Right ventricle myocardium superior (tissue), 1 donor: ENCODE results near the gene NDUFA8. TPM values are rescaled to one million over a fixed set of nuclear protein-coding genes. Genes with fewer than 3 reads are reported as not detected.
A peak's percentile ranks its signal among the peaks of the same experiment; 100 is the strongest.

Experiments used
- ATAC-seq: fragments of 200-7000 bp; cut with Tn5 transposase; one replicate; pipeline ENCODE4 v1.9.1; 2020; ENCODE audit warnings: mild to moderate bottlenecking; ENCODE audit not compliant: poor library complexity
- DNase-seq: peaks from one replicate; pipeline ENCODE4 v3.0.0-alpha.2; 2020
- intact Hi-C: fragments of 100-400 bp; cut with DNase I; formaldehyde crosslinking; loops from one replicate; pipeline ENCODE4 v1.11.2; 2022
- total RNA-seq: library from RNA; stranded (reverse); fragmentation: NEBNext Ultra II Directional; extraction: Animal tissue kit (Norgen Biotek cat#: 25700); gene quantifications from one replicate; pipeline ENCODE4 v1.2.1, GENCODE V29; 2021
- donor health status: DM: no; HTN: yes; CAD: no; lungs with severe emphysema.

The NDUFA8 gene
- total RNA-seq, 1 donor from 2014 or later = 294 TPM

DNA sequence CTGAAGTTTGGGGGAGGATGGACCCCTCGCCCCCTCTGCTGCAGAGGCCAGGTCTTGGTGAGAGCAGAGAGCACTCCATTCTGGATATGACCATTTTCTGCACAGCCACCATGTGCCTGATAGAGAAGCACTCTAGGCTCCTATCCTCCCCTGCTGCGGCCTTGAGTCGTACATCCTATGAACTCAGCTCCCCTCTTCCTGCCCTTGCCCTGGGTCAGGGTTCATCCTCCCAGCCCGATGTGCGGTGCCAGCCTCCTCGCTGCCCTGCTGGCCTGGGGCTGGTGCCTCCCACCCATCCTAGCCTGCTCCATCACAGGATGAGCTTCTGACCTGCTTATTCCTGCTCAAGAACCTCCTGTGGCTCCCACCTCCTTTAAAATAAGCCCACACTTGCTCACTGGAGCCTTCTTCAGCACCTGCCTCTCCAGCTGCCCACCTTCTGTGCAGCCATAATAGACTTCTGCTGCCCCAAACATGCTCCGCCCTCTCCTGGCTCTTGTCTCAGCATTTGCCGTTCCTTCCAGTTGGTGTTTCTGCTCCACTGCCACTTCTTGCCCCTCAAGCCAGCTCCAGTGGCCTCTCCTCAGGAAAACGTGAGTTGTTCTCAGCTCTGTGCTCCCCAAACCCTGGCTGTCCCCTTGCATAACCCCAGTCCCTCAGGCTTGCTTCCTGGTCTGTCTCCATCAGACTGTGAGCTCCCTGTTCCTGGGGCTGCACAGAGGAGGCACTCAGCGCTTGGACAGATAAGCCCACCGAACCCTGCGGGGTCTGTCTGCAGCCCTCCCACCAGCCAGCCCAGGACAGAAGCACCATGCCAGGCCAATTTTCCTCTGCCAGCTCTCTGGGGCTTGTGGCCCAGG lies 44.2 kb downstream of the NDUFA8 start:
- ATAC-seq = no peak
- DNase-seq = no peak
- intact Hi-C loops = no loop called here

- intact Hi-C loops = no loop called here
- no peak for DNase-seq
- ATAC-seq = no peak
Measured at GRCh38 chr9:122113574-122113973, 46.0 kb downstream of the NDUFA8 start.

- intact Hi-C loops = no loop called here
- ATAC-seq (no peak), DNase-seq (no peak)
Measured at GRCh38 chr9:122112238-122112637, 47.3 kb downstream of the NDUFA8 start.

- intact Hi-C loops = no loop called here
- DNase-seq = no peak
Measured at GRCh38 chr9:122111413-122112085, 48.0 kb downstream of the NDUFA8 start.

DNA sequence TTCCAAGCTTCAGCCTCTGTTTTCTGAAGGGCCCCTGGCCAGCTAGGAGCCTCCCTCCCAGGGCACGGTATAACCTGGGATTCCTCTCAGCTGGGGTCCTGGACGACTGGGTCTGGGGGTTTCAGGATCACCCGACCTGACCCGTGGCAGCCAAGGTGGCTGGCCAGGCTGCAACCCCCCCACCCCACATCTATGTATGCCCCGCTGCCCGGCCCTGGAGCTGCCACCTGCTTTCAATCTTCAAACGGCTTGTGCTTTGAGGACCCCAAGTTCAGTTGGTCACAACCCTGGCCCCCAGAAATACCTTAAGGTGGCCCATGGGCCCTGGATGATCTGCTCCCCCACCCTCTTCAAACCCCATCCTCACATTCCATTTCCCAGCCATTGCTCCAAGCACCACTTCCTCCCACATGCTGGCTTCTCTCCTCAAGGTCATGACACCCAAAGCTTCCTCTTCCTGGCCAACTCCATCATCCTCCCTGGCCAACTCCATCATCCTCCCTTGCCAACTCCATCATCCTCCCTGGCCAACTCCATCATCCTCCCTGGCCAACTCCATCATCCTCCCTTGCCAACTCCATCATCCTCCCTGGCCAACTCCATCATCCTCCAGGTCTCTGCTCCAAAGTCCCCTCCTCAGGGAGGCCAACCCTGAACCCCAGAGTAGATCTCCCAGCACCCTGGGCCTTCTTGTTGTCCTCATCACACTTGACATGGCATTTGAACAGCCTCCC lies 49.3 kb downstream of the NDUFA8 start:
- intact Hi-C loops = no loop called here
- ATAC-seq (no peak), DNase-seq (no peak)

More at GRCh38 chr9:122111413-122112085, 48.0 kb downstream of the NDUFA8 start:
- no peak for ATAC-seq

GRCh38 chr9:122109035-122109813 lies 50.4 kb downstream of the NDUFA8 start:
- ATAC-seq = no peak
- intact Hi-C loops = loop anchor here (10.0 kb wide), 2 partner anchors 346 to 696 kb away; partner anchors contain the start of gene OR1K1

GRCh38 chr9:122107291-122107805 lies 52.2 kb downstream of the NDUFA8 start:
- ATAC-seq (peak; percentile 58), DNase-seq (no peak)
- intact Hi-C loops = loop anchor here (10.0 kb wide), 2 partner anchors 347 to 697 kb away; partner anchors contain the start of gene OR1K1

More at GRCh38 chr9:122109035-122109813, 50.4 kb downstream of the NDUFA8 start:
- DNase-seq = no peak

DNA sequence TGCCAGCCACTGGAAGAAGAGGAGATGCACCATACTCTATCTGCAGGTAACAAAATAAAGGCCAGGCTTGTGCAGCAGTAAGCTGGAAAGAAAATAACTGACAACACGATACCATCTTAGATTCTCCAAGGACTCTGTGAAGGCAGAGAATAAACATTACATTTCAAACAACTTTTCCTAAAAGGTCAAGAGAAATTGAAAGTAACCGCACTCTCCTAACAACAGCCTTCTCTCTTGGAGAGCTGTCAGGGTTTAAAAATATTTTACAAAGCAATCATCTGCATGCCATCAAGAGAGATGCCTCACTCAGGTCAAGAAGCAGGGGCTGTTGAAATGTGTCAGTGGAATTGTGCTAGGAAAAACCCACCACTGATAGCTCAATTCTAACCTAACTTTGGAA lies 53.0 kb downstream of the NDUFA8 start:
- DNase-seq (no peak), ATAC-seq (no peak)
- intact Hi-C loops = loop anchor here (10.0 kb wide), 2 partner anchors 348 to 698 kb away; partner anchors contain the start of gene OR1K1

DNA sequence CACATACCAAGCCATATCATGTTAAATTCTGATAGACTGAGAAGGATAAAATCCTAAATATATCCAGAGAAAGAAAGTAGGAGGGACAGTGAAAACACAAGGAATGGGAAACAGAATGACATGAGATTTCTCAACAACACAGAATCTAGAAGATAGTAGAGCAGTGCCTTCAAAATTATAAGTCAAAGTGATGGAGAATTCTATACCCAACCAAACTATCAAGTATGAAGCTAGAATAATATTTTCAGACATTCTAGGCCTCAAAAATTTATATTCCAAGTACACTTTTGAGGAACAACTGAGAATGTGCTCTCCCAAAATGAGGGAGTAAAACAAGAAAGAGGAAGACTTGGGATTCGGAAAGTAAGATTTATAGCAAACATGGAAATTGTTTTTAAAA lies 55.6 kb downstream of the NDUFA8 start:
- intact Hi-C loops = loop anchor here (10.0 kb wide), 2 partner anchors 351 to 701 kb away; partner anchors contain the start of gene OR1K1
- no peak for ATAC-seq

GRCh38 chr9:122102156-122102555 lies 57.4 kb downstream of the NDUFA8 start:
- DNase-seq (no peak), ATAC-seq (no peak)
- intact Hi-C loops = loop anchor here (10.0 kb wide), 2 partner anchors 353 to 703 kb away; partner anchors contain the start of gene OR1K1

More for the DNA sequence above, 55.6 kb downstream of the NDUFA8 start:
- no peak for DNase-seq

DNA sequence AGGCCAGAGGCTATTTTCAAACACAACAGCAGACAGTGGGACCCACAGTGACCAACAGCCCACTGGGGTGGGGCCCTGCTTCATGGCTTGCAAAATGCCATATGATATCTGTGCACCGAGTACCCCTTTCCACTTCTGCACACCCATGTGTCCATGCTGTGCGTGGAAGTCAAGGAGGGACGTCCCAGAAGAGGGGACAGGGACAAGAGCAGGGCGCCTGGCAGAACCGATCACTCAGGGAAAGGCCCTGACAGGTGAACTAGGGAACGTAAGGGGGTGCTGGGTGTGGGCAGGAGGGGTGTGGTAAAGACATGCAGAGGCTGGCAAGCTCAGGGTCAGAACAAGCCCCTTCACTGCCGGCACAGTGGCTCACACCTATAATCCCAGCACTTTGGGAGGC lies 58.8 kb downstream of the NDUFA8 start:
- intact Hi-C loops = loop anchor here (10.0 kb wide), 2 partner anchors 354 to 704 kb away; partner anchors contain the start of gene OR1K1
- DNase-seq (no peak), ATAC-seq (no peak)

- ATAC-seq = peak; percentile 88
- intact Hi-C loops = no loop called here
- peak; percentile 92 for DNase-seq
Measured at GRCh38 chr9:122099271-122099869, 60.2 kb downstream of the NDUFA8 start.

GRCh38 chr9:122097679-122098315 lies 61.8 kb downstream of the NDUFA8 start:
- ATAC-seq (no peak), DNase-seq (no peak)
- intact Hi-C loops = no loop called here

DNA sequence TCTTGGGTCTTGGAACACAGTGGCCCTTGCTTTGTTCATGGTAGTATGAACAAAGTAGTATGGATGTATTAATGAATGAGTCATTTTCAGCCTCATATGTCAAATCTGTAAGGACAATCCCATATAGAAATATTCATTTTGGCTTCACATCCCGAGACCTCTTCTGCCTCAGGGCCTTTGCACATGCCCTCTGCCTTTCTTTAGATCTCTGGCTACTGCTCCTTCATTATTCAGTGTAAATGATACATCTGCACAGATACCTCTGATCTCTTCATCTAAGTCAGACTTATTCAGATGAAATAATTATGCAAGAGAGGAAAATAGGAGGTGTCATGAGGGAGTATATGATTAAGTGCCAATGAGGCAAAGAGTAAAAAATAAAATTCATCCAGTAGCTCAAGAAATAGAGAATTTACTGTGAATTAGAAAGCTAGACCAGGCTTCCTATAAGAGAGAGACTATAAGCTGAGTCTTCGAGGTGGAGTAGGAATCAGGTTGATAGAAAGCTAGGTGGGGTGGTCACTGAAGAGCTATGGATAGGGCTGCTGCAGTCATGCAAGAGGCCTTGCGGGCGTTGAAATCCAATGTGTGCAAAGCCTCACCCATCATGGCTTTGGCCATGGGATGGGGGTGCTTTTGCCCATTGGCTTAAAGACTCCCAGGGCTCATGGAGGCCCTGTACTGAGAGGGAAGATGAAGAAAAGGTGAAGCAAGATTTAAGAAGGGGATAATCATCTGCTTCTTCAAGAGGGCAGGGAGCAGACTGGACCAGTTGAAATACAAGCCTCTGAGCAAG lies 62.8 kb downstream of the NDUFA8 start:
- DNase-seq (no peak), ATAC-seq (no peak)
- intact Hi-C loops = no loop called here

DNA sequence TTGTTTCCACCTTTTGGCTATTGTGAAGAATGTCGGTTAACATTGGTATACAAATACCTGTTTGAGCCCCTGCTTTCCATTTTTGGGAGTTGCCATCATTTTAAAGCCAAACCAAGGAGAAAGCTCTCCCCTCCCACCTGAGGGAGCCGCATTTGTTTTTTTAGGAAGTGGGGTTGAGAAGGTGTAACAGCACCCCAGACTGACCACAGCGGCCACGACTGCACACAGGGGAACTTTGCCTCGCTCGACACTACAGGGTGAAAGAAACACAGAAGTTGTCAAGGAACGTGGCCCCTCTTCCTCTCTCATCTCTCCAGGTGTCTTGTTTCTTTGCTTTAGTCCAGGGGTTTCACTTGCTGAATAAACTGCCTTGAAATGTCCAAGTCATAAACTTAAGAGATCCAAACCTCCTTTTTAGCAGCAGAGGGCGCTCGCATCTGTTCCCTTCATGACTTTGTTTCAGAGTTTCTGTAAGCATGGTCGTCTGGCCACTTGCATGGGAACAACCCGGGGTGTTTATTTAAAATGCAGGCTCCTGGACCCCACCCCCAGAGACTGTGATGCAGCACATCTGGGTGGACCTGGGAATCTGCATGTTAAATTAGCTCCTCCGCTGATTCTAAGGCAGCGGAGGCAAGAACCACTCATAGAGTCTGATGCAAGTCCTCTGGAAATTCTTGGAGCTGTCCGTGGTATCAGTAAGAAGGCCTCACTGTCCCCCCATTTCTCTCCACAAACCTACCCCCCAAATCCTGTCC lies 64.4 kb downstream of the NDUFA8 start:
- intact Hi-C loops = no loop called here
- ATAC-seq = no peak
- DNase-seq = no peak
